Daoy (cell line): ENCODE data around the gene FSTL3. TPM values are rescaled to one million over a fixed set of nuclear protein-coding genes. Genes with fewer than 3 reads are reported as not detected.

ENCODE experiments used
- total RNA-seq: library from RNA; depleted of rRNA; stranded (reverse); fragments of >200 nt; shearing (Covaris generic); gene quantifications from 2 replicates; pipeline ENCODE4 v1.2.3, GENCODE V29; 2014; rRNA removed

FSTL3 gene
- total RNA-seq, 1 experiment from 2014 or later, result 104 TPM

Other genes starting within 250 kb of the FSTL3 start
- 0.11 TPM in 1 of 2 replicates, not detected in the other for gene SHC2, start 215.4 kb upstream of the FSTL3 start, total RNA-seq
- not detected in 2 replicates for gene MADCAM1, start 179.9 kb upstream of the FSTL3 start, total RNA-seq
- 54.9 and 58.9 TPM in 2 replicates for gene TPGS1, start 168.9 kb upstream of the FSTL3 start, total RNA-seq
- gene CDC34, start 144.6 kb upstream of the FSTL3 start, total RNA-seq, result 105 and 108 TPM in 2 replicates
- 4.2 and 5.5 TPM in 2 replicates for gene GZMM, start 132.3 kb upstream of the FSTL3 start, total RNA-seq
- 501 and 514 TPM in 2 replicates for gene BSG, start 103.8 kb upstream of the FSTL3 start, total RNA-seq
- 0.09 and 0.97 TPM in 2 replicates for gene HCN2, start 86.5 kb upstream of the FSTL3 start, total RNA-seq
- 92.3 and 96.8 TPM in 2 replicates for gene POLRMT, start 42.9 kb upstream of the FSTL3 start, total RNA-seq
- gene FGF22, start 36.5 kb upstream of the FSTL3 start, total RNA-seq, result not detected in 2 replicates
- 58.2 and 62.7 TPM in 2 replicates for gene RNF126, start 13.2 kb upstream of the FSTL3 start, total RNA-seq
- gene PRSS57, start 19.1 kb downstream of the FSTL3 start, total RNA-seq, result not detected in 2 replicates
- gene PALM, start 32.5 kb downstream of the FSTL3 start, total RNA-seq, result 1.1 and 7.7 TPM in 2 replicates
- gene MISP, start 74.7 kb downstream of the FSTL3 start, total RNA-seq, result 1.5 and 2.0 TPM in 2 replicates
- gene PTBP1, start 121.1 kb downstream of the FSTL3 start, total RNA-seq, result 205 and 246 TPM in 2 replicates
- gene PLPPR3, start 145.6 kb downstream of the FSTL3 start, total RNA-seq, result 0.11 and 1.2 TPM in 2 replicates
- gene AZU1, start 151.4 kb downstream of the FSTL3 start, total RNA-seq, result not detected in 2 replicates
- not detected in 2 replicates for gene PRTN3, start 164.6 kb downstream of the FSTL3 start, total RNA-seq
- gene ELANE, start 175.9 kb downstream of the FSTL3 start, total RNA-seq, result not detected in 2 replicates
- 5.7 and 18.2 TPM in 2 replicates for gene CFD, start 183.3 kb downstream of the FSTL3 start, total RNA-seq
- gene MED16, start 216.8 kb downstream of the FSTL3 start, total RNA-seq, result 20.4 and 25.9 TPM in 2 replicates
- not detected in 2 replicates for gene RNU6-9, start 217.1 kb downstream of the FSTL3 start, total RNA-seq
- 35.8 and 40.8 TPM in 2 replicates for gene R3HDM4, start 236.8 kb downstream of the FSTL3 start, total RNA-seq
- not detected in 2 replicates for gene KISS1R, start 240.9 kb downstream of the FSTL3 start, total RNA-seq
- 5.9 and 12.0 TPM in 2 replicates for gene ARID3A, start 249.6 kb downstream of the FSTL3 start, total RNA-seq